Medulla oblongata (tissue), 1 donor: ENCODE data around the gene MAMDC2.

Experiments
- DNase-seq: peaks from one replicate; pipeline ENCODE4 v3.0.0-alpha.2; 2015; ENCODE audit errors: extremely low spot score

The MAMDC2 gene

DNA sequence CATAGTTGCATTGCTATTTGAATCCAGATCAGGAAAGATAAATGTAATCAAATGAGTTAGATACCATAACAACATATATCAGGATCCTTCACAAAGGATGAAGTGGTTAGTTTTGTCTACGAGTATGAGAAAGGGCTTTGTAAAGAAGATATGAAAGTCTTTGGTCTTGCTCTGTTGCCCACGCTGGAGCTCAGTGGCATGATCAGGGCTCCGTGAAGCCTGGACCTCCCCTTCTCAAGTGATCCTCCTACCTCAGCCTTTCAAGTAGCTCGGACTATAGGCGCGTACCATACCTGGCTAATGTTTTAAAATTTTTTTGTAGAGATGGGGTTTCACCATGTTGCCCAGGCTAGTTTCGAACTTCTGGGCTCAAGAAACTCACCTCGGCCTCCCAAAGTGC, 217.0 kb downstream of the MAMDC2 start:
- DNase-seq = no peak

DNA sequence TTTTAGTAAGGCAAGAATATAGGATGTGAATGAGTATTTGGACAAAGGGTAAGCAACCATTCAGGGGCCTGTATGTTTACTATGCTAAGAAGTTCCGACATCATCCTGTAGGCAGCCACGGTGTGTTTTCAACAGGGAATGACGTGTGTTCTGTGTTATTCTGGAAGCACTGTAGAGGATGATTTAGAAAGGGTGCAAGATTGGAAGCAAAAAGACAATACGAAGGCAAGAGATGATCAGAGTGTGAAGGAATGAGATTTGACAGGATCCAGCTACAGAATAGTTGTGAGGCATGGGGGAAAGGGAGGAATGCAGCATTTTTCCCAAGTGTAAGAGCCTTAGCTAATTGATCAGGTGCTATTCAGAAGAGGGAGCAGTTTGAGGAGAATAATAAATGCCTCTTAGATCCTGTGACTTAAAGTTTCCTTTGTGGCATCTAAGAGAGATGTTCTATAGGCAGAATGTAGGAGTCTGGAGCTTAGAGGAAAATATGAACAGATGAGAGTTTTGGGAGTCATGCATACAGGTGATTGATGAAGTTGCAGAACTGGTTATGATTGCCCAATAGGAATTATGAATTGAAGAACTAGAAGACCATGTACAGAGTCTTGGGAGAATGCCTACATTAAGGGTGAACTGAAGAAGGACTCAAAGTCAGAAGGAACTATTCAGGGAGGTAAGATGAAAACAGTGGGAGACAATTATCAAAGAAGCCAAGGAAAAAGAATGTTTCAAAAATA, 217.7 kb downstream of the MAMDC2 start:
- no peak for DNase-seq

DNA sequence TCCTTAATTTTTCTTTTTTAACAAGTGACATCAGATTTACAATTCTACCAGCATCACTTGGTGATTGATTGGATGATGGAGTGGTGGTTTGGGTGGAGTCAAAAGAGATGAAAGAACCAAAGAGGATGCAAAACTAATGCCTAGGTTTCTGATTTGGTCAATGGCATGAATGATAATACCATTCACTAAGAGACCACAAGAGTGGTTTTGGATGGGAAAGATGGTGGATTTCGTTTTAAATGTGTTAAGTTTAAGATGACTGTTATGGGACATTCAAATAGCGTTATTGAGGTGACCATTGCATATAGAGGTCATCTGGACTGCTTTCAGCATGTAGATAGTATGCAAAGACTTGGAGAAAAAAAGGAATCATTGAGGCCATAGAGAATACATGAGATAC, 218.7 kb downstream of the MAMDC2 start:
- DNase-seq = no peak

DNA sequence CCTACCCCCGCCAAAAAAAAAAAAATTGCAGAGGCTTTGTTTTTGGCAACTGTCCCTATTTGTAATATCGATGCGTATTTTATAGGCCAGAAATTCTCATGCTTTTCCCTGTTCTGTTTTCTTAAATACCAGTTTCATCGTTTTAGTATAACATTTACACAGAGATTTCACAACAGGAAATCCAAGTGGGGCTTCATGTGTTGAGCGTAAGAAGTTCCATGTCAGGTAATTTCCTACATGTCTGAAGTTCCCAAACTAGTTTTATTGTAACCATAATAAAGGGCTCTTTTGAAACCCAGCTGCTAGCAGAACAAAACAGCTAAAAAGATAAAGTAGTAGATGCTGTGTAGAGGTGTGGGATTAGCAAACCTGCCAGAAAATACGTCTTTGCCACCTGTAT, 219.3 kb downstream of the MAMDC2 start:
- DNase-seq = no peak

DNA sequence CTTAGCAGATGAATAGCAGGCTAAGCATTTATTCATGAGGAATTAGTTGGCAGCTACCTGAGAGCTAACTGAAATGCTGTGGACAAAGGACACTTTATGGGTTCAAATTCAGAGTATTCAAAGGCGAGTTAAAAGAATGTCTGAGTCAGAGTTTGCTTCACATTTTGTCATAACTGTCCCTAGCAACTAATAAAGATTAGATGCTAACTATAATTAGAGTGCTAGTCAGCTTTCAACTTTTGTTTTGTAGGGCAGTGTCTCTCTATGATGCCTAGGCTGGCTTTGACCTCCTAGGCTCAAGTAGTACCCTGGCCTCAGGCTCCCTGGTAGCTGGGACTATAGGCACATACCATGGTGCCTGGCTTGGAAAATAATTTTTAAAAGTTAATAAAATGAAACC, 219.8 kb downstream of the MAMDC2 start:
- no peak for DNase-seq
